Measurements from ENCODE around the gene EIF3K.
A peak's percentile ranks its signal among the peaks of the same experiment; 100 is the strongest.

EIF3K gene

GRCh38 chr19:38654628-38655055, 35.7 kb downstream of the EIF3K start (continued):
- TF ChIP-seq GLI4 (tag by site-specific recombination; IDR thresholded peaks at IDR 0.05): no peak
- TF ChIP-seq MZF1 (tag by site-specific recombination; IDR thresholded peaks at IDR 0.05; ENCODE audit: borderline replicate concordance): 0 out of 2 replicates have a peak, but pooled peaks have one; percentile 58
- no peak for TF ChIP-seq ZNF596 (tag by site-specific recombination; IDR thresholded peaks at IDR 0.05)
- peak; percentile 85 for TF ChIP-seq ZNF341 (tag by site-specific recombination; IDR thresholded peaks at IDR 0.05; ENCODE audit: low read depth)
- TF ChIP-seq PRDM1 (tag by site-specific recombination; IDR thresholded peaks at IDR 0.05): peak; percentile 42; the same call in 1 of the 2 replicates
- TF ChIP-seq KLF7 (tag by site-specific recombination; IDR thresholded peaks at IDR 0.05; ENCODE audit: borderline replicate concordance): no peak
- no peak for TF ChIP-seq ZNF704 (tag by site-specific recombination; IDR thresholded peaks at IDR 0.05)
- 0 out of 2 replicates have a peak, but pooled peaks have one; percentile 35 for TF ChIP-seq ZSCAN30 (tag by site-specific recombination; IDR thresholded peaks at IDR 0.05)

- H3K27ac ChIP-seq (ENCODE audit: extremely low read depth, low read depth, low read length): peak overlapping the region; percentile 66
- no peak overlapping the region for H3K4me3 ChIP-seq (ENCODE audit: low read depth, low read length)
- no peaks in the 10 kb centered on the region; the same call in none of the 2 replicates for H3K9me3 ChIP-seq (ENCODE audit: control insufficient read depth, insufficient read depth, low read depth, low read length)
- POLR2A ChIA-PET: interaction anchor here (1.4 to 6.3 kb wide), 2 partner anchors 7 to 28 kb away, joined by 3 to 104 read pairs; partner anchors contain the start of gene ACTN4
- peaks cover 88% of the 10 kb centered on the region for H3K4me1 ChIP-seq (ENCODE audit: control insufficient read depth, insufficient read depth, low read length)
- TF ChIP-seq PRDM1 (tag by site-specific recombination; IDR thresholded peaks at IDR 0.05) (peak; percentile 53; the same call in 1 of the 2 replicates), HIC1 (tag by site-specific recombination; IDR thresholded peaks at IDR 0.05) (peak; percentile 46; the same call in 1 of the 2 replicates), ZNF133 (tag by site-specific recombination; IDR thresholded peaks at IDR 0.05) (no peak)
- CTCF ChIA-PET: interaction anchor here (0.9 to 5.2 kb wide), 3 partner anchors 7 to 59 kb away, joined by 3 to 29 read pairs (median 10); partner anchors contain the start of gene ACTN4
- H3K36me3 ChIP-seq (ENCODE audit: control insufficient read depth in 2 of 2, insufficient read depth in 1 of 2, low read length in 2 of 2): peaks cover 13 to 45% of the 10 kb centered on the region in 2 experiments
These were observed 36.3 kb downstream of the EIF3K start for GRCh38 chr19:38655148-38655824.

- ChIA-PET POLR2A (interaction anchor here (6.3 kb wide), 1 partner anchor 8 kb away, joined by 104 read pairs; the partner anchor contains the start of gene ACTN4), CTCF (interaction anchor here (0.6 to 5.2 kb wide), 7 partner anchors 8 to 754 kb away, joined by 3 to 29 read pairs (median 3); partner anchors contain the start of genes ACTN4, MRPS12 and SARS2)
- peak overlapping the region; percentile 51 for H3K27ac ChIP-seq (ENCODE audit: extremely low read depth, low read depth, low read length)
- peaks cover 13 to 55% of the 10 kb centered on the region in 2 experiments for H3K36me3 ChIP-seq (ENCODE audit: control insufficient read depth in 2 of 2, insufficient read depth in 1 of 2, low read length in 2 of 2)
- H3K4me1 ChIP-seq (ENCODE audit: control insufficient read depth, insufficient read depth, low read length): peaks cover 85% of the 10 kb centered on the region
- H3K4me3 ChIP-seq (ENCODE audit: low read depth, low read length): no peak overlapping the region
- H3K9me3 ChIP-seq (ENCODE audit: control insufficient read depth, insufficient read depth, low read depth, low read length): no peaks in the 10 kb centered on the region; the same call in 1 of the 2 replicates
- TF ChIP-seq ZNF600 (tag by site-specific recombination; IDR thresholded peaks at IDR 0.05) (peak; percentile 82), ZBTB44 (tag by site-specific recombination; IDR thresholded peaks at IDR 0.05) (0 out of 2 replicates have a peak, but pooled peaks have one; percentile 1), PRDM6 (tag by site-specific recombination; IDR thresholded peaks at IDR 0.05) (peak; percentile 63), OSR2 (tag by site-specific recombination; IDR thresholded peaks at IDR 0.05) (peak; percentile 33; the same call in 1 of the 2 replicates), ZNF558 (tag by site-specific recombination; IDR thresholded peaks at IDR 0.05) (0 out of 2 replicates have a peak, but pooled peaks have one; percentile 20), ZEB2 (tag by site-specific recombination; IDR thresholded peaks at IDR 0.05) (peak; percentile 40; the same call in 1 of the 2 replicates), MYNN (tag by site-specific recombination; IDR thresholded peaks at IDR 0.05; ENCODE audit: borderline replicate concordance) (no peak), EGR2 (tag by site-specific recombination; IDR thresholded peaks at IDR 0.05; ENCODE audit: low read depth) (peak; percentile 37; the same call in 1 of the 2 replicates), ZNF324 (tag by site-specific recombination; IDR thresholded peaks at IDR 0.05) (0 out of 2 replicates have a peak, but pooled peaks have one; percentile 32), ZNF624 (tag by site-specific recombination; IDR thresholded peaks at IDR 0.05) (no peak)
These were observed 37.4 kb downstream of the EIF3K start for GRCh38 chr19:38656171-38656981.

Measured in HEK293 (cell line).